Measurements from ENCODE around the gene LIPE.
A peak's percentile ranks its signal among the peaks of the same experiment; 100 is the strongest.

DNA sequence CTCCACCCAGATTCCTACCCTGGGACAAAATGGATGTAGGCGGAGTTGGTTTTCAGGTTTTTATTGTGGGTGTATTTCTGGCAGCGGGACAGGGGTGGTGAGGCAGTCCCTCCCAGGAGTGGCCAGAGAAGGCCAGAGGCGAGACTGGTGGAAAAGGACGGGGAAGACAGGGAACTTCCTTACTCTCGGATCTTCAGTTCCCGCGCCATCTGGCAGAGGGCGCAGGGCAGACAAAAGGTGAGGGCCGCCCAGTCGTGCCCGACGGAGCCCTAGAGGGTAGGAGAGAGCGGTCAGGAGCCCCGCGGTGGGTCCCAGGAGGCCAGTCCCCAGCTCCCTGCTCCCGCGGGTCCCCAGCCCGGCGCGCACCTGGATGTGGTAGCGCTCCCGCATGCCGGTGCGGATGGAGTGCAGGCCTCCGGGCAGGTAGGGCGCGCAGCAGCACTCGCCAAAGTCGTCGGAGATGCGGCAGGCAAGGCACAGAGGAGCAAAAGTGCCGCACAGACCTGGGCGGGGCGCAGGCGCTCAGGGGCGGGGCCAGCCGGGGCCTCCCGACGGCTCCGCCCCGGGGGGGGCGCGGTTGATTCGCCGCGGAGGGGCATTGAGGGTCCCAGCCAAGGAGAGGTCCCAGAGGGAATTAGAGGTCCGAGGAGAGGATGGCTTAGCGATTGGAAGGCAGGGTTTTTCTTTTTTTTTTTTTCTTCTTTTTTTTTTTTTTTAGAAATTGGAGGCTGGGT is 40.0 kb downstream of the LIPE start:
- TF ChIP-seq, protein P1, sequence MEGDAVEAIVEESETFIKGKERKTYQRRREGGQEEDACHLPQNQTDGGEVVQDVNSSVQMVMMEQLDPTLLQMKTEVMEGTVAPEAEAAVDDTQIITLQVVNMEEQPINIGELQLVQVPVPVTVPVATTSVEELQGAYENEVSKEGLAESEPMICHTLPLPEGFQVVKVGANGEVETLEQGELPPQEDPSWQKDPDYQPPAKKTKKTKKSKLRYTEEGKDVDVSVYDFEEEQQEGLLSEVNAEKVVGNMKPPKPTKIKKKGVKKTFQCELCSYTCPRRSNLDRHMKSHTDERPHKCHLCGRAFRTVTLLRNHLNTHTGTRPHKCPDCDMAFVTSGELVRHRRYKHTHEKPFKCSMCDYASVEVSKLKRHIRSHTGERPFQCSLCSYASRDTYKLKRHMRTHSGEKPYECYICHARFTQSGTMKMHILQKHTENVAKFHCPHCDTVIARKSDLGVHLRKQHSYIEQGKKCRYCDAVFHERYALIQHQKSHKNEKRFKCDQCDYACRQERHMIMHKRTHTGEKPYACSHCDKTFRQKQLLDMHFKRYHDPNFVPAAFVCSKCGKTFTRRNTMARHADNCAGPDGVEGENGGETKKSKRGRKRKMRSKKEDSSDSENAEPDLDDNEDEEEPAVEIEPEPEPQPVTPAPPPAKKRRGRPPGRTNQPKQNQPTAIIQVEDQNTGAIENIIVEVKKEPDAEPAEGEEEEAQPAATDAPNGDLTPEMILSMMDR (conservative IDR thresholded peaks at IDR 0.05; ENCODE audit: low read length), result peak; percentile 36
- TF ChIP-seq EZH2phosphoT487 (IDR thresholded peaks at IDR 0.05; ENCODE audit: borderline replicate concordance), result no peak
